ENCODE measurements around the gene KIAA0586.

- no peak for TF ChIP-seq CTCF (IDR thresholded peaks at IDR 0.05)
- no peak for TF ChIP-seq POLR2AphosphoS5 (IDR thresholded peaks at IDR 0.05)
- no peak for TF ChIP-seq POLR2A (IDR thresholded peaks at IDR 0.05)
Observed at GRCh38 chr14:58397156-58397555, 30.4 kb upstream of the KIAA0586 start.

Data from breast epithelium (tissue), 3 donors.